SK-N-SH (cell line): ENCODE results near the gene PARK7. TPM values are rescaled to one million over a fixed set of nuclear protein-coding genes. Genes with fewer than 3 reads are reported as not detected.

Experiments used
- CTCF ChIA-PET: fragments of 300-600, 350-600 bp; formaldehyde crosslinking; extraction: SDS; loops from one replicate; lab custom pipeline; 2021; lab: Yijun Ruan, JAX
- POLR2A ChIA-PET: fragments of 350-600 bp; sonication (Branson Sonifier 250); formaldehyde crosslinking; extraction: SDS; loops from one replicate; lab custom pipeline; 2020; ENCODE audit warnings: antibody characterized with exemption, inconsistent platforms; lab: Yijun Ruan, JAX
- DNase-seq: peaks from one replicate; pipeline ENCODE4 v3.0.0; 2012
- H2AFZ ChIP-seq: fragments of 200-600 bp; sonication (generic); 2 replicates; pipeline ENCODE4 v1.8.1; 2016; ENCODE audit warnings: antibody characterized with exemption, mild to moderate bottlenecking, low read depth
- H3F3A ChIP-seq: fragments of 200-600 bp; sonication (generic); replicated peaks from 2 replicates; pipeline ENCODE3; 2016; ENCODE audit warnings: antibody characterized with exemption, mild to moderate bottlenecking; ENCODE audit not compliant: insufficient read depth
- H3K27ac ChIP-seq, 2 experiments: fragments of 200-500 bp in 1 of 2; fragments of 200-600 bp in 1 of 2; sonication (Bioruptor generic) in 1 of 2; sonication (generic), shearing (Covaris generic) in 1 of 2; 2 replicates each; pipeline versions ENCODE4 v1.5.1 to v1.6.1; 2014 to 2016; ENCODE audit warnings: low read depth in 2 of 2, inconsistent platforms in 1 of 2, low read length in 1 of 2, mild to moderate bottlenecking in 1 of 2, mixed read lengths in 1 of 2
- H3K27me3 ChIP-seq: fragments of 200-600 bp; sonication (generic), shearing (Covaris generic); 2 replicates; pipeline ENCODE4 v1.6.1; 2016; ENCODE audit warnings: mixed run types; ENCODE audit not compliant: insufficient read depth
- H3K36me3 ChIP-seq, 2 experiments: fragments of 200-500 bp in 1 of 2; fragments of 200-600 bp in 1 of 2; sonication (Bioruptor generic) in 1 of 2; sonication (generic) in 1 of 2; replicated peaks in 1 of 2; 2 replicates each; pipeline versions ENCODE3 to v1.5.1; 2014 to 2016; ENCODE audit warnings: low read length in 1 of 2, mild to moderate bottlenecking in 1 of 2; ENCODE audit not compliant: insufficient read depth in 2 of 2, control insufficient read depth in 1 of 2
- H3K4me1 ChIP-seq, 2 experiments: fragments of 200-500 bp in 1 of 2; fragments of 200-600 bp in 1 of 2; sonication (Bioruptor generic) in 1 of 2; sonication (generic), shearing (Covaris generic) in 1 of 2; 2 replicates each; pipeline versions ENCODE4 v1.5.1 to v1.6.1; 2014 to 2016; ENCODE audit warnings: low read depth in 1 of 2, low read length in 1 of 2, mixed run types in 1 of 2; ENCODE audit not compliant: insufficient read depth in 2 of 2, control insufficient read depth in 1 of 2
- H3K4me2 ChIP-seq: fragments of 200-600 bp; sonication (generic), shearing (Covaris generic); 2 replicates; pipeline ENCODE4 v1.6.1; 2017; ENCODE audit warnings: mixed run types
- H3K4me3 ChIP-seq, 2 experiments: fragments of 200-500 bp in 1 of 2; fragments of 200-600 bp in 1 of 2; sonication (Bioruptor generic) in 1 of 2; sonication (generic), shearing (Covaris generic) in 1 of 2; 2 replicates each; pipeline versions ENCODE4 v1.5.1 to v1.8.1; 2014 to 2016; ENCODE audit warnings: low read depth in 2 of 2, inconsistent platforms in 1 of 2, low read length in 1 of 2, mild to moderate bottlenecking in 1 of 2, mixed read lengths in 1 of 2, moderate library complexity in 1 of 2
- H3K79me2 ChIP-seq: fragments of 200-600 bp; sonication (generic); 2 replicates; pipeline ENCODE4 v1.8.1; 2017; ENCODE audit warnings: mild to moderate bottlenecking; ENCODE audit not compliant: insufficient read depth
- H3K9ac ChIP-seq: fragments of 200-600 bp; sonication (generic); 2 replicates; pipeline ENCODE4 v1.6.1; 2017; ENCODE audit warnings: mixed run types
- H3K9me2 ChIP-seq: fragments of 200-600 bp; sonication (generic); 2 replicates; pipeline ENCODE4 v1.6.1; 2017; ENCODE audit warnings: mixed run types
- H3K9me3 ChIP-seq: fragments of 200-600 bp; sonication (generic); 2 replicates; pipeline ENCODE4 v1.6.1; 2017; ENCODE audit warnings: mixed run types, mild to moderate bottlenecking, moderate library complexity
- H4K20me1 ChIP-seq: fragments of 200-600 bp; sonication (generic); 2 replicates; pipeline ENCODE4 v1.6.1; 2017; ENCODE audit warnings: mild to moderate bottlenecking, mixed run types; ENCODE audit not compliant: insufficient read depth
- CHD2 ChIP-seq: fragments of 150-350 bp; IDR thresholded peaks from 2 replicates; pipeline ENCODE4 v1.6.1; 2018; ENCODE audit warnings: low read length; ENCODE audit not compliant: partially characterized antibody
- ELF1 ChIP-seq: IDR thresholded peaks from 2 replicates; pipeline ENCODE4 v1.4.0; 2012
- EZH2phosphoT487 ChIP-seq: fragments of 200-600 bp; sonication (generic); IDR thresholded peaks from 2 replicates; pipeline ENCODE4 v1.6.1; 2017; ENCODE audit warnings: low read depth, mixed run types, mild to moderate bottlenecking, antibody characterized with exemption, moderate library complexity, borderline replicate concordance
- FOSL2 ChIP-seq: IDR thresholded peaks from 2 replicates; pipeline ENCODE4 v1.4.0; 2012; ENCODE audit warnings: low read depth, mild to moderate bottlenecking, moderate library complexity, borderline replicate concordance
- FOXJ3 ChIP-seq: sonication (generic); formaldehyde crosslinking; IDR thresholded peaks from 2 replicates; pipeline ENCODE4 v1.5.1; 2020; ENCODE audit warnings: mild to moderate bottlenecking, missing genetic modification reagents
- MEF2A ChIP-seq: IDR thresholded peaks from 2 replicates; pipeline ENCODE4 v1.4.0; 2012; ENCODE audit warnings: low read depth, borderline replicate concordance
- MXI1 ChIP-seq: IDR thresholded peaks from 2 replicates; pipeline ENCODE4 v1.6.1; 2012; ENCODE audit warnings: mild to moderate bottlenecking, low read depth, low read length, improper control_type of control experiment
- NFIC ChIP-seq: IDR thresholded peaks from 2 replicates; pipeline ENCODE4 v1.4.0; 2012; ENCODE audit warnings: borderline replicate concordance
- POLR2AphosphoS5 ChIP-seq: IDR thresholded peaks from 2 replicates; pipeline ENCODE4 v1.6.1; 2012; ENCODE audit warnings: low read depth, low read length
- RAD21 ChIP-seq: IDR thresholded peaks from 2 replicates; pipeline ENCODE4 v1.6.1; 2012; ENCODE audit warnings: mild to moderate bottlenecking, low read length
- RFX5 ChIP-seq: IDR thresholded peaks from 2 replicates; pipeline ENCODE4 v1.6.1; 2012; ENCODE audit warnings: mild to moderate bottlenecking, improper control_type of control experiment, low read length
- SMC3 ChIP-seq: IDR thresholded peaks from 2 replicates; pipeline ENCODE4 v1.6.1; 2012; ENCODE audit warnings: low read depth, low read length, improper control_type of control experiment
- TCF12 ChIP-seq: IDR thresholded peaks from 2 replicates; pipeline ENCODE4 v1.4.0; 2012
- WGBS: methylation state at CpG from one replicate; pipeline ENCODE4 v1.1.6; 2017; ENCODE audit warnings: low lambda C conversion rate; 5-methylcytosine and 5-hydroxymethylcytosine counted together
- polyA plus RNA-seq, 3 experiments: library from polyadenylated mRNA; depleted of rRNA; stranded (reverse); fragments of >200 nt; gene quantifications; 2 replicates each; pipeline ENCODE4 v1.2.3, GENCODE V29; 2012
- TF ChIP-seq, protein P1 (sequence below): IDR thresholded peaks from 2 replicates; pipeline ENCODE4; 2012
- TF ChIP-seq, protein P2 (sequence below): fragments of 200-600 bp; sonication (generic); IDR thresholded peaks from 2 replicates; pipeline ENCODE4 v1.6.1; 2017; ENCODE audit warnings: antibody characterized with exemption, mild to moderate bottlenecking, moderate library complexity
- TF ChIP-seq, protein P3 (sequence below): fragments of 150-350 bp; IDR thresholded peaks from 2 replicates; pipeline ENCODE4 v1.6.1; 2016; ENCODE audit warnings: mild to moderate bottlenecking, low read depth, low read length
- TF ChIP-seq, protein P4 (sequence below): IDR thresholded peaks from 2 replicates; pipeline ENCODE4 v1.4.0; 2012; ENCODE audit warnings: low read depth
- TF ChIP-seq, protein P5 (sequence below): IDR thresholded peaks from 2 replicates; pipeline ENCODE4 v1.4.0; 2012; ENCODE audit warnings: low read depth, borderline replicate concordance
- TF ChIP-seq, protein P6 (sequence below): IDR thresholded peaks from 2 replicates; pipeline ENCODE4 v1.6.1; 2012; ENCODE audit warnings: mild to moderate bottlenecking, low read depth, low read length, moderate library complexity
- TF ChIP-seq, protein P7 (sequence below): IDR thresholded peaks from 2 replicates; pipeline ENCODE4 v1.4.0; 2012; ENCODE audit warnings: low read depth, borderline replicate concordance

The PARK7 gene
- polyA plus RNA-seq, 1 of the 3 experiments (the other 2 are of a cell fraction), result 415 TPM

DNA sequence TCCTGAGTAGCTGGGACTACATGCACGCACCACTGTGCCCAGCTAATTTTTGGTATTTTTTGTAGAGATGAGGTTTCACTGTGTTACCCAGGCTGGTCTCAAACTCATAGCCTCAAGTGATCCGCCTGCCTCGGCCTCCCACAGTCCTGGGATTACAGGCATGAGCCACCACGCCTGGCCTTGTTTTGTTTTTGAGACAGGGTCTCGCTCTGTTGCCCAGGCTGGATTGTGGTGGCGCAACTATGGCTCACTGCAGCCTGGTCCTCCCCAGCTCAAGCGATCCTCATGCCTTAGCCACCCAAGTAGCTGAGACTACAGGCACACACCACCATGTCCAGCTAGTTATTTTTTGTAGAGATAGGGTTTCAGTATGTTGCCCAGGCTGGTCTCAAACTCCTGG, 26.0 kb downstream of the PARK7 start:
- 95% methylated on average over 6 of the region's 7 CpGs for WGBS
- no peak for DNase-seq
- Histone ChIP-seq H2AFZ (no peak overlapping the region), H3F3A (no peaks in the 10 kb centered on the region)
- TF ChIP-seq TCF12 (no peak), RFX5 (no peak), CHD2 (no peak), RAD21 (no peak), NFIC (no peak), EZH2phosphoT487 (no peak), MXI1 (no peak), ELF1 (no peak), FOXJ3 (CRISPR knock-in tag) (no peak), POLR2AphosphoS5 (no peak), FOSL2 (no peak), SMC3 (no peak), MEF2A (no peak)
- TF ChIP-seq, protein P1, sequence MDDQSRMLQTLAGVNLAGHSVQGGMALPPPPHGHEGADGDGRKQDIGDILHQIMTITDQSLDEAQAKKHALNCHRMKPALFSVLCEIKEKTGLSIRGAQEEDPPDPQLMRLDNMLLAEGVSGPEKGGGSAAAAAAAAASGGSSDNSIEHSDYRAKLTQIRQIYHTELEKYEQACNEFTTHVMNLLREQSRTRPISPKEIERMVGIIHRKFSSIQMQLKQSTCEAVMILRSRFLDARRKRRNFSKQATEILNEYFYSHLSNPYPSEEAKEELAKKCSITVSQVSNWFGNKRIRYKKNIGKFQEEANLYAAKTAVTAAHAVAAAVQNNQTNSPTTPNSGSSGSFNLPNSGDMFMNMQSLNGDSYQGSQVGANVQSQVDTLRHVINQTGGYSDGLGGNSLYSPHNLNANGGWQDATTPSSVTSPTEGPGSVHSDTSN, result no peak
- TF ChIP-seq, protein P2, sequence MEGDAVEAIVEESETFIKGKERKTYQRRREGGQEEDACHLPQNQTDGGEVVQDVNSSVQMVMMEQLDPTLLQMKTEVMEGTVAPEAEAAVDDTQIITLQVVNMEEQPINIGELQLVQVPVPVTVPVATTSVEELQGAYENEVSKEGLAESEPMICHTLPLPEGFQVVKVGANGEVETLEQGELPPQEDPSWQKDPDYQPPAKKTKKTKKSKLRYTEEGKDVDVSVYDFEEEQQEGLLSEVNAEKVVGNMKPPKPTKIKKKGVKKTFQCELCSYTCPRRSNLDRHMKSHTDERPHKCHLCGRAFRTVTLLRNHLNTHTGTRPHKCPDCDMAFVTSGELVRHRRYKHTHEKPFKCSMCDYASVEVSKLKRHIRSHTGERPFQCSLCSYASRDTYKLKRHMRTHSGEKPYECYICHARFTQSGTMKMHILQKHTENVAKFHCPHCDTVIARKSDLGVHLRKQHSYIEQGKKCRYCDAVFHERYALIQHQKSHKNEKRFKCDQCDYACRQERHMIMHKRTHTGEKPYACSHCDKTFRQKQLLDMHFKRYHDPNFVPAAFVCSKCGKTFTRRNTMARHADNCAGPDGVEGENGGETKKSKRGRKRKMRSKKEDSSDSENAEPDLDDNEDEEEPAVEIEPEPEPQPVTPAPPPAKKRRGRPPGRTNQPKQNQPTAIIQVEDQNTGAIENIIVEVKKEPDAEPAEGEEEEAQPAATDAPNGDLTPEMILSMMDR, result no peak
- TF ChIP-seq, protein P3, sequence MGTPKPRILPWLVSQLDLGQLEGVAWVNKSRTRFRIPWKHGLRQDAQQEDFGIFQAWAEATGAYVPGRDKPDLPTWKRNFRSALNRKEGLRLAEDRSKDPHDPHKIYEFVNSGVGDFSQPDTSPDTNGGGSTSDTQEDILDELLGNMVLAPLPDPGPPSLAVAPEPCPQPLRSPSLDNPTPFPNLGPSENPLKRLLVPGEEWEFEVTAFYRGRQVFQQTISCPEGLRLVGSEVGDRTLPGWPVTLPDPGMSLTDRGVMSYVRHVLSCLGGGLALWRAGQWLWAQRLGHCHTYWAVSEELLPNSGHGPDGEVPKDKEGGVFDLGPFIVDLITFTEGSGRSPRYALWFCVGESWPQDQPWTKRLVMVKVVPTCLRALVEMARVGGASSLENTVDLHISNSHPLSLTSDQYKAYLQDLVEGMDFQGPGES, result no peak
- TF ChIP-seq, protein P4, sequence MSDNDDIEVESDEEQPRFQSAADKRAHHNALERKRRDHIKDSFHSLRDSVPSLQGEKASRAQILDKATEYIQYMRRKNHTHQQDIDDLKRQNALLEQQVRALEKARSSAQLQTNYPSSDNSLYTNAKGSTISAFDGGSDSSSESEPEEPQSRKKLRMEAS, result no peak
- TF ChIP-seq, protein P5, sequence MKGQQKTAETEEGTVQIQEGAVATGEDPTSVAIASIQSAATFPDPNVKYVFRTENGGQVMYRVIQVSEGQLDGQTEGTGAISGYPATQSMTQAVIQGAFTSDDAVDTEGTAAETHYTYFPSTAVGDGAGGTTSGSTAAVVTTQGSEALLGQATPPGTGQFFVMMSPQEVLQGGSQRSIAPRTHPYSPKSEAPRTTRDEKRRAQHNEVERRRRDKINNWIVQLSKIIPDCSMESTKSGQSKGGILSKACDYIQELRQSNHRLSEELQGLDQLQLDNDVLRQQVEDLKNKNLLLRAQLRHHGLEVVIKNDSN, result no peak
- TF ChIP-seq, protein P6, sequence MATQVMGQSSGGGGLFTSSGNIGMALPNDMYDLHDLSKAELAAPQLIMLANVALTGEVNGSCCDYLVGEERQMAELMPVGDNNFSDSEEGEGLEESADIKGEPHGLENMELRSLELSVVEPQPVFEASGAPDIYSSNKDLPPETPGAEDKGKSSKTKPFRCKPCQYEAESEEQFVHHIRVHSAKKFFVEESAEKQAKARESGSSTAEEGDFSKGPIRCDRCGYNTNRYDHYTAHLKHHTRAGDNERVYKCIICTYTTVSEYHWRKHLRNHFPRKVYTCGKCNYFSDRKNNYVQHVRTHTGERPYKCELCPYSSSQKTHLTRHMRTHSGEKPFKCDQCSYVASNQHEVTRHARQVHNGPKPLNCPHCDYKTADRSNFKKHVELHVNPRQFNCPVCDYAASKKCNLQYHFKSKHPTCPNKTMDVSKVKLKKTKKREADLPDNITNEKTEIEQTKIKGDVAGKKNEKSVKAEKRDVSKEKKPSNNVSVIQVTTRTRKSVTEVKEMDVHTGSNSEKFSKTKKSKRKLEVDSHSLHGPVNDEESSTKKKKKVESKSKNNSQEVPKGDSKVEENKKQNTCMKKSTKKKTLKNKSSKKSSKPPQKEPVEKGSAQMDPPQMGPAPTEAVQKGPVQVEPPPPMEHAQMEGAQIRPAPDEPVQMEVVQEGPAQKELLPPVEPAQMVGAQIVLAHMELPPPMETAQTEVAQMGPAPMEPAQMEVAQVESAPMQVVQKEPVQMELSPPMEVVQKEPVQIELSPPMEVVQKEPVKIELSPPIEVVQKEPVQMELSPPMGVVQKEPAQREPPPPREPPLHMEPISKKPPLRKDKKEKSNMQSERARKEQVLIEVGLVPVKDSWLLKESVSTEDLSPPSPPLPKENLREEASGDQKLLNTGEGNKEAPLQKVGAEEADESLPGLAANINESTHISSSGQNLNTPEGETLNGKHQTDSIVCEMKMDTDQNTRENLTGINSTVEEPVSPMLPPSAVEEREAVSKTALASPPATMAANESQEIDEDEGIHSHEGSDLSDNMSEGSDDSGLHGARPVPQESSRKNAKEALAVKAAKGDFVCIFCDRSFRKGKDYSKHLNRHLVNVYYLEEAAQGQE, result no peak
- TF ChIP-seq, protein P7, sequence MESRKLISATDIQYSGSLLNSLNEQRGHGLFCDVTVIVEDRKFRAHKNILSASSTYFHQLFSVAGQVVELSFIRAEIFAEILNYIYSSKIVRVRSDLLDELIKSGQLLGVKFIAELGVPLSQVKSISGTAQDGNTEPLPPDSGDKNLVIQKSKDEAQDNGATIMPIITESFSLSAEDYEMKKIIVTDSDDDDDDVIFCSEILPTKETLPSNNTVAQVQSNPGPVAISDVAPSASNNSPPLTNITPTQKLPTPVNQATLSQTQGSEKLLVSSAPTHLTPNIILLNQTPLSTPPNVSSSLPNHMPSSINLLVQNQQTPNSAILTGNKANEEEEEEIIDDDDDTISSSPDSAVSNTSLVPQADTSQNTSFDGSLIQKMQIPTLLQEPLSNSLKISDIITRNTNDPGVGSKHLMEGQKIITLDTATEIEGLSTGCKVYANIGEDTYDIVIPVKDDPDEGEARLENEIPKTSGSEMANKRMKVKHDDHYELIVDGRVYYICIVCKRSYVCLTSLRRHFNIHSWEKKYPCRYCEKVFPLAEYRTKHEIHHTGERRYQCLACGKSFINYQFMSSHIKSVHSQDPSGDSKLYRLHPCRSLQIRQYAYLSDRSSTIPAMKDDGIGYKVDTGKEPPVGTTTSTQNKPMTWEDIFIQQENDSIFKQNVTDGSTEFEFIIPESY, result no peak
- TF ChIP-seq, all 33 proteins: peak for 0
- POLR2A ChIA-PET, result interaction anchor here (0.7 kb wide), 1 partner anchor 467 kb away, joined by 4 read pairs; no protein-coding TSS in a partner anchor
- no peaks in the 10 kb centered on the region for H3K9me2 ChIP-seq
- no peaks in the 10 kb centered on the region for H3K27me3 ChIP-seq
- no peaks in the 10 kb centered on the region for H3K9me3 ChIP-seq
- CTCF ChIA-PET, result interaction anchor here (2.0 to 2.9 kb wide), 3 partner anchors 12 to 327 kb away, joined by 9 to 14 read pairs (median 9); no protein-coding TSS in a partner anchor
- H3K9ac ChIP-seq, result no peak overlapping the region
- peaks cover 20 to 33% of the 10 kb centered on the region in 2 experiments for H3K36me3 ChIP-seq
- peaks cover 6% of the 10 kb centered on the region; the same call in 1 of the 2 replicates for H3K79me2 ChIP-seq
- H3K4me3 ChIP-seq, result no peak overlapping the region
- H3K27ac ChIP-seq, result no peak overlapping the region
- no peak overlapping the region for H3K4me2 ChIP-seq
- H4K20me1 ChIP-seq, result no peaks in the 10 kb centered on the region
- H3K4me1 ChIP-seq, result no peaks in the 10 kb centered on the region; a peak in 1 of 4 replicates
